EH (cell line): ENCODE measurements around the gene SCO1.

Experiments
- DNase-seq: peaks from one replicate; pipeline ENCODE4 v3.0.0-alpha.2; 2015; ENCODE audit warnings: low read depth

Gene SCO1

GRCh38 chr17:10652984-10653659 is 44.2 kb downstream of the SCO1 start:
- DNase-seq: no peak

DNA sequence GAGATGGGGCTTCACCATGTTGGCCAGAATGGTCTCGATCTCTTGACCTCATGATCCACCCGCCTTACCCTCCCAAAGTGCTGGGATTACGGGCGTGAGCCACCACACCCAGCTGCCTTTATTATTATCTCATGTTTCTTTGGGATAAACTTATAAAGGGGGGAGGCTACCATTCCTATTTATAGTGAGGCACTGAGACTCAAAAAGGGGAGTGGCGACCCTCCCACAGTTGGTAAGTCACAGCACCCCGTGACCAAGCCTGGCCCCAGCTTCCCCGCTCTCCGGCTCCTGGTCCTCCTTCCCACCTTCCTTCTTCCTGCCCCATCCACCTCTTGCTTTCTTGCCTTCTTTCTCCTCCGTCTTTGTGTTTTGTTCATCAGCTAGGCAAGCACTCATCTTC is 45.4 kb downstream of the SCO1 start:
- no peak for DNase-seq

DNA sequence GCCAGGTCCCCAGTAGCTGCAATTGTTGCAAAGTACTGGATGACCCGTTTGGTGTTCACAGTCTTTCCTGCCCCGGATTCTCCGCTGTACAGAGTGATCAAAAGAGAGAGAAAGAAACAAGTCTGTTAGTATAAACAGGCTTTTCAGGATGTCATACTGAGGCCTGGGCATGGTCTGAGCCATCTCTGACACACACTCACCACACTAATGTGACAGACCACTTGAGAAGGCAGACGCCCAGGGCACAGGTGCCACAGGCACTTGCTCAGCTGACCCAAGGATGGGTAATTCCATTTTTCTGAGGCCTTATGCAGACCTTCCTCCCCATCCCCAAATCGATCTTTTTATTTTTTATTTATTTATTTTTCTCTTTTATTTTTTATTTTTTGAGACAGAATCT is 47.7 kb downstream of the SCO1 start:
- no peak for DNase-seq

DNA sequence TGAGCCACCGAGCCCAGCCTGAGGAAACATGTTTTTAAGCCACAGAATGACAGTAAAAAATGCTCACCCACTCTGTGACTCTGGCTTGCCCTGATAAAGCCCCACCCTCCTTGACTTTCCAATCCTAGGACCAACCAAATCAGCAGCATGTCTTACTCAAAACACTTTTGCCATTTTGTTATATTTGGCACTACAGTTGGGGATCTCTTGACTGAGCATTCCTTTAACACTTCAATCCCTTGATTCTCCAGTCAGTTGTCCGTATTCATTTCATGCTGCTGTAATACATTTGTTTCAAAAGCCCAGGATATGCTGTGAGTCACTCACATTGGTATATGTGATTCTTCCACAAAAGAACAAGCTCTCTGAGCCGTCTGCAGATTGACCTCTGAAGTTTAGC is 48.4 kb downstream of the SCO1 start:
- DNase-seq: peak; percentile 92

GRCh38 chr17:10648381-10648780 is 49.0 kb downstream of the SCO1 start:
- peak; percentile 43 for DNase-seq

- DNase-seq: peak; percentile 81
These were observed 50.8 kb downstream of the SCO1 start for GRCh38 chr17:10646392-10646990.

- peak; percentile 12 for DNase-seq
These were observed 56.9 kb downstream of the SCO1 start for GRCh38 chr17:10640475-10640874.

GRCh38 chr17:10638151-10638550 is 59.2 kb downstream of the SCO1 start:
- DNase-seq: no peak

GRCh38 chr17:10635290-10635689 is 62.0 kb downstream of the SCO1 start:
- no peak for DNase-seq

- DNase-seq: no peak
These were observed 63.5 kb downstream of the SCO1 start for GRCh38 chr17:10633738-10634379.

GRCh38 chr17:10631701-10632100 is 65.6 kb downstream of the SCO1 start:
- no peak for DNase-seq

- peak; percentile 44 for DNase-seq
These were observed 66.2 kb downstream of the SCO1 start for GRCh38 chr17:10631048-10631700.

DNA sequence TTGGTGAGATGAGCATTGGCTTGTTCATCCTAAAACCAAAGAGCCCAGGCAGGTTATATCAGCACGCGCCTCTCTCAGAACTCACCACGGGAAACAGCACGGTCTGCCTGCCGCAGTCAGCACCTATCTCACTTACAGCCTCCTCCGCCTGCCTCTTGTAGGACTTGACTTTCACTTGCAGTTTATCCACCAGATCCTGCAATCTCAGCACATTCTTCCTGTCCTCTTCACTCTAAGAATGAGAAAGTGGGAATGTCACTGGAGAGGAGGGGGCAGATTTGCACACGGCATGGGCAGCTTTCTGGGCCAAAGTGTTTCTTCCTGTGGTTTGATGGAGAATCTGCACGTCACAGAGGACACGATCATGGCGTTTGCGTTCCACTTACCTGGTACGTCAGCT is 67.6 kb downstream of the SCO1 start:
- no peak for DNase-seq

DNA sequence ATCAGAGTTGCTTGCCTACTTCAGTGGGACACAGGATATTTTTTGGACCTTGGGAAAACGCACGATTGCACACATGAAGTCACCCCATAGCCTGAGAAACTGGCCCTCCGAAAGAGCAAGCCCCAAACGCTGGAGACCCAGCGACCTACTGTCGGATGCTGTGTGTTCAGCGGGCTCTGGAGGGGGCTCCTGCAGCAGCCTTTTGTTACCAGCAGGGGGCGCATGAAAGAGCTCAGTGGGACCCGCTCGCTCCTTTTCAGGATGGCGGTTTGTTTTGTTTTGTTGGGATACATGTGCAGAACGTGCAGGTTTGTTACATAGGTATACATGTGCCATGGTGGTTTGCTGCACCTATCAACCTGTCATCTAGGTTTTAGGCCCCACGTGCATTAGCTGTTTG is 68.6 kb downstream of the SCO1 start:
- DNase-seq: no peak

DNA sequence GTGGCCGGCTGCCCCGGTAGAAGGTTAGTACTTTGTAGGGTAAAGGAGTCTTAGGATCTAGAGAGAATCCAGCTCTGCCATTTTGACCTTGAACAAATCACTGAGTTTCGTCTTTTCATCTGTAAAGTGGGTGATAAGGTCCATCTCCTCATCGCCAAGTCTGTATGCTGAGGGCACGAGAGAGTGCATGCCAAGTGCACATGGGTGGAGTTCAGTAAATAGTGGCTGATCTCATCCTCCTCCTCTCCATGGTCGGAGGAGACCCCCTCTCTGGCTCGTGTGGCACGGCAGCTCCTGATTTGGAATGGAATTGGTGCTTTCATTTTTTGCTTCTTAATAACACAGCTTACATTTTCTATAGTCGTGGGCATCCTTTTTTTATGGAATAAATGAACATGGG is 70.9 kb downstream of the SCO1 start:
- DNase-seq: no peak

- no peak for DNase-seq
These were observed 72.4 kb downstream of the SCO1 start for GRCh38 chr17:10624969-10625368.

DNA sequence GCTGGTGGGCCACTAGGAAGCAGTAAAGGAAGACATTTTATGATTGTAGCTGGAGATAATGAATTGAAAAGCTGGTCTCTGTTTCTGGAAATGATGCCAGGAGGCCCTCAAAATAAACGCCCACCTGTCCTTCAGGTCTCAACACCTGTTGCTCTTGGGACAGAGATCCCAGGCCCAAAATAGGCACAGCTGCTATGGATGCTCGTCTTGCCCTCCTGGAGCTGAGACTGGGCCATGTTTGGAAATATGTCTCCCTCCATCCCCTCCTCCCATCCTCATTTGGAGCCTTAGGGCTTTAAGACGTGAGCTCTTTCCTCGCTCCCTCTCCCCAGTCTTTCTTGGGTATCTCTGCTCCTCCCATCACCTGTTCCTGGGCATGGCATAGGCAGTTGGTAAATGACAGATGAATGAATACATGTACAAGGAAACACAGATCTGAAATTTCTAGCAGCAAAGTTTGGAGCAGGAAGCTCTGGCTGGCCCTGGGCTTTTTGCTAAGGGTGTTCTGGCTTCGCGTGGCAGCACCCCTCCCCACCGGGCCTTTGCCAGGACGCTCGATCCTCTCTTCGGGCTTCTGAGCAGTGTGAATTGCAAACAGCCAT is 73.5 kb downstream of the SCO1 start:
- no peak for DNase-seq

GRCh38 chr17:10622617-10623485 is 74.5 kb downstream of the SCO1 start:
- peak; percentile 65 for DNase-seq
